Osteocyte (in vitro differentiated cells): ENCODE data around the gene SRPRB. TPM values are rescaled to one million over a fixed set of nuclear protein-coding genes. Genes with fewer than 3 reads are reported as not detected.
A peak's percentile ranks its signal among the peaks of the same experiment; 100 is the strongest.

Source experiments
- DNase-seq: peaks from one replicate; pipeline ENCODE4 v3.0.0; 2021; ENCODE audit warnings: mixed read lengths; ENCODE audit not compliant: unreplicated experiment; ENCODE audit errors: extremely low spot score
- H3K27ac Mint-ChIP-seq: one replicate; pipeline ENCODE4 v1.8.0; 2021; ENCODE audit warnings: mild to moderate bottlenecking, mixed read lengths; ENCODE audit not compliant: unreplicated experiment
- H3K27me3 Mint-ChIP-seq: one replicate; pipeline ENCODE4 v1.8.0; 2021; ENCODE audit warnings: mixed read lengths; ENCODE audit not compliant: unreplicated experiment
- H3K36me3 Mint-ChIP-seq: one replicate; pipeline ENCODE4 v1.8.0; 2021; ENCODE audit warnings: mixed read lengths; ENCODE audit not compliant: unreplicated experiment
- H3K4me1 Mint-ChIP-seq: one replicate; pipeline ENCODE4 v1.8.0; 2021; ENCODE audit warnings: mixed read lengths; ENCODE audit not compliant: unreplicated experiment
- H3K4me3 Mint-ChIP-seq: one replicate; pipeline ENCODE4 v1.8.0; 2021; ENCODE audit warnings: mild to moderate bottlenecking, moderate library complexity, mixed read lengths; ENCODE audit not compliant: unreplicated experiment
- H3K9me3 Mint-ChIP-seq: one replicate; pipeline ENCODE4 v1.8.0; 2021; ENCODE audit warnings: mixed read lengths; ENCODE audit not compliant: unreplicated experiment
- CTCF ChIP-seq: fragments of 200-600 bp; sonication (generic); IDR thresholded peaks from 2 replicates; pipeline ENCODE4 v1.5.0; 2021; ENCODE audit warnings: antibody characterized with exemption, mild to moderate bottlenecking, moderate library complexity
- total RNA-seq: library from RNA; stranded (reverse); gene quantifications from 2 replicates; pipeline ENCODE4 v1.2.1, GENCODE V29; 2021

SRPRB gene
- total RNA-seq, 1 donor from 2014 or later: 84.7 TPM

- Mint-ChIP-seq H3K4me1 (no peaks in the 10 kb centered on the region), H3K4me3 (no peak overlapping the region), H3K9me3 (no peaks in the 10 kb centered on the region), H3K36me3 (no peaks in the 10 kb centered on the region), H3K27me3 (no peaks in the 10 kb centered on the region), H3K27ac (no peak overlapping the region)
- DNase-seq: peak; percentile 74
- TF ChIP-seq CTCF: no peak
Observed at GRCh38 chr3:133837487-133838295, 32.1 kb downstream of the SRPRB start.

- H3K4me1 Mint-ChIP-seq: peaks cover under 1% of the 10 kb centered on the region
- DNase-seq: peak; percentile 75
- H3K27ac Mint-ChIP-seq: no peak overlapping the region
- H3K9me3 Mint-ChIP-seq: no peaks in the 10 kb centered on the region
- H3K36me3 Mint-ChIP-seq: no peaks in the 10 kb centered on the region
- TF ChIP-seq CTCF: no peak
- H3K4me3 Mint-ChIP-seq: no peak overlapping the region
- H3K27me3 Mint-ChIP-seq: no peaks in the 10 kb centered on the region
Observed at GRCh38 chr3:133838296-133838789, 32.7 kb downstream of the SRPRB start.

GRCh38 chr3:133838916-133839800 is 33.5 kb downstream of the SRPRB start:
- Mint-ChIP-seq H3K36me3 (no peaks in the 10 kb centered on the region), H3K4me3 (no peak overlapping the region), H3K9me3 (no peaks in the 10 kb centered on the region), H3K27ac (no peak overlapping the region), H3K4me1 (peaks cover 9% of the 10 kb centered on the region), H3K27me3 (no peaks in the 10 kb centered on the region)
- DNase-seq: peak; percentile 77
- no peak for TF ChIP-seq CTCF

- Mint-ChIP-seq H3K4me1 (peaks cover 10% of the 10 kb centered on the region), H3K9me3 (no peaks in the 10 kb centered on the region), H3K27me3 (no peaks in the 10 kb centered on the region), H3K36me3 (no peaks in the 10 kb centered on the region), H3K4me3 (no peak overlapping the region), H3K27ac (no peak overlapping the region)
- peak; percentile 81 for DNase-seq
- no peak for TF ChIP-seq CTCF
Observed at GRCh38 chr3:133840055-133840737, 34.6 kb downstream of the SRPRB start.
